Natural killer cell (primary cell): Measurements from ENCODE around the gene PHKG2. TPM values are rescaled to one million over a fixed set of nuclear protein-coding genes. Genes with fewer than 3 reads are reported as not detected.
A peak's percentile ranks its signal among the peaks of the same experiment; 100 is the strongest.
"Not testable (repeated sequence)": the region's sequence is repeated elsewhere in the genome, so short reads cannot be mapped to it uniquely, and the experiment has no call there.

Experiments used
- ATAC-seq, 3 donors: fragments of 150-1000 bp in 2 of 3; fragments of 200-7000 bp in 1 of 3; cut with Tn5 transposase; 1 replicate in 1 of 3; 2 replicates in 2 of 3; pipeline ENCODE4 v1.10.0; 2021; ENCODE audit warnings: mild to moderate bottlenecking in 2 of 3, moderate library complexity in 2 of 3
- DNase-seq, 2 donors: peaks; one replicate each; pipeline versions ENCODE4 v3.0.0 to v3.0.0-alpha.2; 2013 to 2021; ENCODE audit warnings: mixed read lengths in 1 of 2
- H3K27ac ChIP-seq: one replicate; pipeline ENCODE4 v1.5.1; 2013; ENCODE audit warnings: mild to moderate bottlenecking, low read length
- H3K27me3 ChIP-seq: one replicate; pipeline ENCODE4 v1.6.1; 2013; ENCODE audit warnings: low read length; ENCODE audit not compliant: control insufficient read depth, insufficient read depth
- H3K36me3 ChIP-seq: one replicate; pipeline ENCODE4 v1.6.1; 2013; ENCODE audit warnings: low read length; ENCODE audit not compliant: control insufficient read depth, insufficient read depth
- H3K4me1 ChIP-seq: one replicate; pipeline ENCODE4 v1.6.1; 2013; ENCODE audit warnings: low read length; ENCODE audit not compliant: control insufficient read depth, insufficient read depth
- H3K4me3 ChIP-seq: one replicate; pipeline ENCODE4 v1.5.1; 2013; ENCODE audit warnings: low read length
- H3K9me3 ChIP-seq: one replicate; pipeline ENCODE4 v1.6.1; 2013; ENCODE audit warnings: low read length; ENCODE audit not compliant: control insufficient read depth, insufficient read depth
- H3K27ac Mint-ChIP-seq, 2 donors: one replicate each; pipeline ENCODE4 v1.8.0; 2022; ENCODE audit warnings: mild to moderate bottlenecking in 2 of 2, mixed read lengths in 2 of 2, moderate library complexity in 1 of 2
- H3K27me3 Mint-ChIP-seq, 2 donors: one replicate each; pipeline ENCODE4 v1.8.0; 2022; ENCODE audit warnings: low read depth in 2 of 2, mixed read lengths in 2 of 2
- H3K36me3 Mint-ChIP-seq: one replicate; pipeline ENCODE4 v1.8.0; 2022; ENCODE audit warnings: mixed read lengths
- H3K4me1 Mint-ChIP-seq, 2 donors: one replicate each; pipeline ENCODE4 v1.8.0; 2022; ENCODE audit warnings: mixed read lengths in 2 of 2
- H3K4me3 Mint-ChIP-seq: one replicate; pipeline ENCODE4 v1.8.0; 2022; ENCODE audit warnings: mild to moderate bottlenecking, moderate library complexity, mixed read lengths
- H3K9me3 Mint-ChIP-seq, 2 donors: one replicate each; pipeline ENCODE4 v1.8.0; 2022; ENCODE audit warnings: mixed read lengths in 2 of 2
- WGBS: methylation state at CpG from one replicate; pipeline ENCODE4 v1.1.7; 2013; ENCODE audit warnings: missing lambda C conversion rate; ENCODE audit not compliant: insufficient coverage; 5-methylcytosine and 5-hydroxymethylcytosine counted together
- intact Hi-C: fragments of 100-400 bp; cut with micrococcal nuclease; formaldehyde crosslinking; loops from one replicate; pipeline ENCODE4 v1.14.2; 2022
- total RNA-seq, 4 donors: library from RNA; stranded (reverse); fragments of 120-200 nt in 1 of 4; gene quantifications; one replicate each; pipeline versions ENCODE4 v1.2.3 to v1.2.4, GENCODE V29; 2013 to 2022
- TF ChIP-seq, protein P1 (sequence below): fragments of 200-600 bp; IDR thresholded peaks from one replicate; pipeline ENCODE4 v1.8.0; 2022; ENCODE audit warnings: antibody characterized with exemption

Gene PHKG2
- total RNA-seq, 3 donors from 2014 or later (not counting 1 experiment from before 2014, with no cell fraction given) = 50.5 to 86.1 (median 64.8) TPM

DNA sequence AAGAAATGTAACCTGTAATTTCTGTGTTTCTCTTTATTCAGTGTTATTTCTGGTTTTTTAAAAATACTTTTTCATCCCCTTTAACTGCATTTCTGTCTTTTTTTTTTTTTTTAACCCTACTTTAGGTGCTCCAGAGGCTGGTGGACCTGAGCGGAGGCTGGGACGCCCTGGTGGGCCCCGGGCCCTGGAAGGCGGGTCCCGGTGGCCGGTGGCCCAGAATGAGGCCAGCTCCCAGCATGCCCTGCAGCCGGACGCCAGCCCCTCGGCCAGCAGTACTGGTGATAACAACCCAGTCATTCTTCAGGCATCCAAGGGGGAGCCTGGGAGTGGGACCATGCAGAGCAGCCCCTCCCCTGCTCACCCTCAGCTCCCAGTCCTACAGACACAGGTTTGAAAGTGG, 47.7 kb upstream of the PHKG2 start:
- H3K9me3 ChIP-seq = no peaks in the 10 kb centered on the region
- H3K27ac Mint-ChIP-seq = peak overlapping the region; percentile 98 to 100
- peaks cover 46% of the 10 kb centered on the region for H3K36me3 ChIP-seq
- DNase-seq (no peak), ATAC-seq (no peak)
- peak overlapping the region; percentile 94 for H3K4me3 Mint-ChIP-seq
- no peaks in the 10 kb centered on the region for H3K27me3 Mint-ChIP-seq
- no peak overlapping the region for H3K27ac ChIP-seq
- WGBS = 95% methylated on average over 9 of the region's 9 CpGs
- no peaks in the 10 kb centered on the region for H3K9me3 Mint-ChIP-seq
- H3K4me3 ChIP-seq = no peak overlapping the region
- TF ChIP-seq, protein P1, sequence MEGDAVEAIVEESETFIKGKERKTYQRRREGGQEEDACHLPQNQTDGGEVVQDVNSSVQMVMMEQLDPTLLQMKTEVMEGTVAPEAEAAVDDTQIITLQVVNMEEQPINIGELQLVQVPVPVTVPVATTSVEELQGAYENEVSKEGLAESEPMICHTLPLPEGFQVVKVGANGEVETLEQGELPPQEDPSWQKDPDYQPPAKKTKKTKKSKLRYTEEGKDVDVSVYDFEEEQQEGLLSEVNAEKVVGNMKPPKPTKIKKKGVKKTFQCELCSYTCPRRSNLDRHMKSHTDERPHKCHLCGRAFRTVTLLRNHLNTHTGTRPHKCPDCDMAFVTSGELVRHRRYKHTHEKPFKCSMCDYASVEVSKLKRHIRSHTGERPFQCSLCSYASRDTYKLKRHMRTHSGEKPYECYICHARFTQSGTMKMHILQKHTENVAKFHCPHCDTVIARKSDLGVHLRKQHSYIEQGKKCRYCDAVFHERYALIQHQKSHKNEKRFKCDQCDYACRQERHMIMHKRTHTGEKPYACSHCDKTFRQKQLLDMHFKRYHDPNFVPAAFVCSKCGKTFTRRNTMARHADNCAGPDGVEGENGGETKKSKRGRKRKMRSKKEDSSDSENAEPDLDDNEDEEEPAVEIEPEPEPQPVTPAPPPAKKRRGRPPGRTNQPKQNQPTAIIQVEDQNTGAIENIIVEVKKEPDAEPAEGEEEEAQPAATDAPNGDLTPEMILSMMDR = no peak
- peaks cover 19% of the 10 kb centered on the region for H3K4me1 ChIP-seq
- H3K36me3 Mint-ChIP-seq = no peaks in the 10 kb centered on the region
- H3K4me1 Mint-ChIP-seq = peaks cover 31 to 40% of the 10 kb centered on the region in 2 donors
- intact Hi-C loops = no loop called here
- no peaks in the 10 kb centered on the region for H3K27me3 ChIP-seq

DNA sequence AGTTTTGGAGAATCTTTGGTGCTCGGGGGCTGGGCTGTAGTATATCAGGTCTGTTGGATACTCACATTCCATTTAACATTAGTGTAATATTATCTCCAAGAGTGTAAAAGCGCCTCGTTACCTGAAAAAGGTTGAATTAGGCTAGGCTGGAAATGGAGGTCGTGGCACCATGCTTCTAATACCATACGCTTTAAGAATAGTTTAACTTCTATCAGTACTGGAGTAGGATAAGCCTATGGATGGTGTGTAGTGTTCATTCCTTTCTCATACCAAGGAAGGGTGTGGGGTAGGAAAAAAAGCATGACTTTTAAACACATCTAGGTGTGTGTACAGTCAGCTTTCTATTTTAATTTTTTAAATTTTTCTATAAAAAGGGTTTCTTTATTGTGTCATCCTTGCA, 47.3 kb upstream of the PHKG2 start:
- H3K27ac Mint-ChIP-seq = no peak overlapping the region
- intact Hi-C loops = no loop called here
- peak overlapping the region; percentile 35 for H3K4me3 Mint-ChIP-seq
- Histone ChIP-seq H3K27me3 (no peaks in the 10 kb centered on the region), H3K36me3 (peaks cover 50% of the 10 kb centered on the region), H3K27ac (no peak overlapping the region), H3K9me3 (no peaks in the 10 kb centered on the region), H3K4me3 (no peak overlapping the region), H3K4me1 (peaks cover 19% of the 10 kb centered on the region)
- DNase-seq (no peak), ATAC-seq (no peak)
- WGBS = no CpG with 5 or more reads among the region's 5 CpGs
- H3K36me3 Mint-ChIP-seq = no peaks in the 10 kb centered on the region
- no peaks in the 10 kb centered on the region for H3K9me3 Mint-ChIP-seq
- TF ChIP-seq, protein P1 = no peak
- peaks cover 31 to 40% of the 10 kb centered on the region in 2 donors for H3K4me1 Mint-ChIP-seq
- no peaks in the 10 kb centered on the region for H3K27me3 Mint-ChIP-seq

DNA sequence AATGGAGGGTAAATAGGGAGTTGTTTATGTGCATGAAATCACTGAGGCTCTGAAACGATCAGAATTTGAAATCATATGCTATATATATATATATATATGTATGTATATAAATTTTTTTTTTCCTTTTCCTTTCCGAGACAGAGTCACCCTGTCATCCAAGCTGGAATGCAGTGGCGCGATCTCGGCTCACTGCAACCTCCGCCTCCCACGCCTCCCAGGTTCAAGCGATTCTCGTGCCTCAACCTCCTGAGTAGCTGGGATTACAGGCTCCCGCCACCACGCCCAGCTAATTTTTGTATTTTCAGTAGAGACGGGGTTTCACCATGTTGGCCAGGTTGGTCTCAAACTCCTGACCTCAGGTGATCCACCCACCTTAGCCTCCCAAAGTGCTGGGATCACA, 45.2 kb upstream of the PHKG2 start:
- peaks cover 21 to 29% of the 10 kb centered on the region in 2 donors for H3K4me1 Mint-ChIP-seq
- ATAC-seq, H3K9me3 Mint-ChIP-seq, H3K27ac Mint-ChIP-seq, H3K27ac ChIP-seq, H3K27me3 Mint-ChIP-seq, H3K4me3 Mint-ChIP-seq, H3K4me3 ChIP-seq, intact Hi-C loops, H3K9me3 ChIP-seq, H3K27me3 ChIP-seq, DNase-seq: not testable (repeated sequence)
- WGBS = 97% methylated on average over 11 of the region's 12 CpGs
- Histone ChIP-seq H3K36me3 (peaks cover 71% of the 10 kb centered on the region), H3K4me1 (peaks cover 11% of the 10 kb centered on the region)
- H3K36me3 Mint-ChIP-seq = peaks cover 15% of the 10 kb centered on the region

DNA sequence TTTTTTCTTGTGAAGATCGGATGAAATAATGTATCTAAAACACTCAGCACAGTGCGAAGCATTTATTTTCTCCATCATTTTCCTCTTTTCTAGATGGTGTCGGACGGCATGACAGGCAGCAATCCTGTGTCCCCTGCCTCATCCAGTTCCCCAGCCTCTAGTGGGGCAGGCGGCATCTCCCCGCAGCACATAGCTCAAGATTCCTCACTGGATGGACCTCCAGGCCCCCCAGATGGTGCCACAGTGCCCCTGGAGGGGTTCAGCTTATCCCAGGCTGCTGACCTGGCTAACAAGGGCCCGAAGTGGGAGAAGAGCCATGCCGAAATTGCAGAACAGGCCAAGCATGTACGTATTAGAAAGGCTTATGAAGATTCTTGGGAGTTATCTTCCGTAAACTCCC, 44.3 kb upstream of the PHKG2 start:
- ATAC-seq (no peak), DNase-seq (no peak)
- H3K27ac ChIP-seq = no peak overlapping the region
- Mint-ChIP-seq H3K4me3 (no peak overlapping the region), H3K27ac (no peak overlapping the region), H3K4me1 (peaks cover 20 to 22% of the 10 kb centered on the region in 2 donors), H3K27me3 (no peaks in the 10 kb centered on the region), H3K9me3 (no peaks in the 10 kb centered on the region), H3K36me3 (peaks cover 15% of the 10 kb centered on the region)
- H3K9me3 ChIP-seq = no peaks in the 10 kb centered on the region
- TF ChIP-seq, protein P1 = no peak
- no peak overlapping the region for H3K4me3 ChIP-seq
- no peaks in the 10 kb centered on the region for H3K27me3 ChIP-seq
- peaks cover 77% of the 10 kb centered on the region for H3K36me3 ChIP-seq
- peaks cover 11% of the 10 kb centered on the region for H3K4me1 ChIP-seq
- intact Hi-C loops = no loop called here
- WGBS = 96% methylated on average over 10 of the region's 10 CpGs
